ENCODE results near the gene COLEC12. TPM values are rescaled to one million over a fixed set of nuclear protein-coding genes. Genes with fewer than 3 reads are reported as not detected.

COLEC12 gene
- total RNA-seq, 1 experiment from 2014 or later = not detected

DNA sequence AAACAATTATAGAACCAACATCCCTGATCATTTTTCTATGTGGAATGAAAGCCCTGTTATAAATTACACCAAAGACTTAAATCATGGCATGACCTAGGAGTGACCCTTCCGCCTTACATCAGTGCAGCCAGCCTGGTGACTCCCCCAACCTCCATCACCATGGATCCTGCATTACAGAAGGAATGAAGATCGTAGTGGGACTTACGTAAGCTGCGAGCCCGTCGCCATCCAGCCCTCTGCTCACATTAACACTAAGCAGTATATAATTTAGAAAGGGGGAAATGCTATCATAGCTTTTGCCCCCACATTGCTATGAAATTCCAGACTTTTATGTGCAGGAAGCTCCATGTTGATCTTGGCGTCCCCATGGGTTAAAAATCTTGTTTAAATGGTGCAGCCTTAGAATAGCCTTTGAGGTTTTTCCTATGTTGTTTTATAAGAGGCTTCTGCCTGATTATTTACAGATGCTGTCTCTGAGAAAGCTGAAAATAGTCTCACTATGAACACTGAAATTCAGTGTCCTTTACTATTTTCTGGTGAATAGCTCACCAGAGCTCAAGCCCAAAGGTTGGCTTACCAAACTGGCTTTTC lies 76.3 kb downstream of the COLEC12 start:
- H3K4me3 ChIP-seq (replicated peaks in 1 of 2; ENCODE audit: low read depth in 1 of 2, low read length in 2 of 2) = no peak overlapping the region
- no peaks in the 10 kb centered on the region for H3K36me3 ChIP-seq (ENCODE audit: control insufficient read depth in 1 of 2, insufficient read depth in 2 of 2, low read length in 2 of 2)
- no TSS peak for BruUV-seq (replicated peaks)
- H3K9ac ChIP-seq (ENCODE audit: low read length) = no peak overlapping the region
- no peaks in the 10 kb centered on the region for H3K9me2 ChIP-seq (ENCODE audit: insufficient read depth)
- H3K4me2 ChIP-seq (ENCODE audit: low read length) = no peak overlapping the region
- ATAC-seq = no peak
- TF ChIP-seq EGR1 (IDR thresholded peaks at IDR 0.05; ENCODE audit: low read depth) (no peak), POLR2A (IDR thresholded peaks at IDR 0.05; ENCODE audit: borderline replicate concordance, extremely low read depth, insufficient read depth, insufficient read length) (no peak), YY1 (IDR thresholded peaks at IDR 0.05; ENCODE audit: extremely low read depth, insufficient replicate concordance, low read depth, low read length) (no peak), ELF1 (IDR thresholded peaks at IDR 0.05; ENCODE audit: borderline replicate concordance, low read depth) (no peak), CBX3 (IDR thresholded peaks at IDR 0.05; ENCODE audit: low read depth) (no peak), FOSL1 (IDR thresholded peaks at IDR 0.05; ENCODE audit: low read depth) (no peak), ATF3 (IDR thresholded peaks at IDR 0.05) (no peak), POLR2AphosphoS5 (IDR thresholded peaks at IDR 0.05; ENCODE audit: low read depth, low read length) (no peak), REST (IDR thresholded peaks at IDR 0.05; ENCODE audit: low read depth) (no peak), JUND (IDR thresholded peaks at IDR 0.05) (no peak), SP1 (IDR thresholded peaks at IDR 0.05; ENCODE audit: low read depth) (no peak), TCF7L2 (IDR thresholded peaks at IDR 0.05; ENCODE audit: borderline replicate concordance, extremely low read depth, insufficient read depth, insufficient read length) (no peak), CEBPB (IDR thresholded peaks at IDR 0.05; ENCODE audit: low read depth) (no peak), EZH2phosphoT487 (IDR thresholded peaks at IDR 0.05; ENCODE audit: borderline replicate concordance) (no peak), RAD21 (IDR thresholded peaks at IDR 0.05; ENCODE audit: low read depth) (no peak), SIN3A (IDR thresholded peaks at IDR 0.05; ENCODE audit: low read depth) (no peak), ZNF274 (IDR thresholded peaks at IDR 0.05; ENCODE audit: low read depth, low read length) (no peak)
- TF ChIP-seq, protein P1, sequence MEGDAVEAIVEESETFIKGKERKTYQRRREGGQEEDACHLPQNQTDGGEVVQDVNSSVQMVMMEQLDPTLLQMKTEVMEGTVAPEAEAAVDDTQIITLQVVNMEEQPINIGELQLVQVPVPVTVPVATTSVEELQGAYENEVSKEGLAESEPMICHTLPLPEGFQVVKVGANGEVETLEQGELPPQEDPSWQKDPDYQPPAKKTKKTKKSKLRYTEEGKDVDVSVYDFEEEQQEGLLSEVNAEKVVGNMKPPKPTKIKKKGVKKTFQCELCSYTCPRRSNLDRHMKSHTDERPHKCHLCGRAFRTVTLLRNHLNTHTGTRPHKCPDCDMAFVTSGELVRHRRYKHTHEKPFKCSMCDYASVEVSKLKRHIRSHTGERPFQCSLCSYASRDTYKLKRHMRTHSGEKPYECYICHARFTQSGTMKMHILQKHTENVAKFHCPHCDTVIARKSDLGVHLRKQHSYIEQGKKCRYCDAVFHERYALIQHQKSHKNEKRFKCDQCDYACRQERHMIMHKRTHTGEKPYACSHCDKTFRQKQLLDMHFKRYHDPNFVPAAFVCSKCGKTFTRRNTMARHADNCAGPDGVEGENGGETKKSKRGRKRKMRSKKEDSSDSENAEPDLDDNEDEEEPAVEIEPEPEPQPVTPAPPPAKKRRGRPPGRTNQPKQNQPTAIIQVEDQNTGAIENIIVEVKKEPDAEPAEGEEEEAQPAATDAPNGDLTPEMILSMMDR (IDR thresholded peaks at IDR 0.05 in 2 of 3, conservative IDR thresholded peaks at IDR 0.05 in 1 of 3; ENCODE audit: borderline replicate concordance in 1 of 3, insufficient read depth in 1 of 3, low read depth in 2 of 3, low read length in 2 of 3) = no peak
- POLR2A ChIA-PET = no interaction called here
- no peak overlapping the region for H2AFZ ChIP-seq (ENCODE audit: low read depth, low read length, poor library complexity, severe bottlenecking)
- intact Hi-C loops (cut with micrococcal nuclease) = no loop called here
- no peak overlapping the region for H3K27ac ChIP-seq (ENCODE audit: low read depth, low read length)
- no peaks in the 10 kb centered on the region for H3K9me3 ChIP-seq (ENCODE audit: control insufficient read depth in 1 of 2, insufficient read depth in 1 of 2, low read depth in 1 of 2, low read length in 2 of 2)
- no peaks in the 10 kb centered on the region for H3K27me3 ChIP-seq (ENCODE audit: insufficient read depth, low read length)
- RAD21 ChIA-PET (ENCODE audit: low non-redundant PET in 1 of 2, low total read pairs in 2 of 2, uncharacterized antibody in 2 of 2, unreplicated experiment in 2 of 2) = no interaction called here
- H3K4me1 ChIP-seq (ENCODE audit: control insufficient read depth in 1 of 2, insufficient read depth in 2 of 2, low read length in 2 of 2) = peaks cover 2 to 15% of the 10 kb centered on the region in 2 experiments; a peak in 1 of 4 replicates
- no peaks in the 10 kb centered on the region for H3K79me2 ChIP-seq (ENCODE audit: insufficient read depth, low read length)
- no peaks in the 10 kb centered on the region for H4K20me1 ChIP-seq (ENCODE audit: insufficient read depth)
- DNase-seq (ENCODE audit: low read depth, low spot score) = no peak
- CTCF ChIA-PET = no interaction called here

All from HCT116 (cell line).